Measurements from ENCODE around the gene ATAD1. TPM values are rescaled to one million over a fixed set of nuclear protein-coding genes. Genes with fewer than 3 reads are reported as not detected.

Gene ATAD1
- total and polyA plus RNA-seq, 2 of the 8 experiments (the other 6 are each of a cell fraction or from before 2014, with no cell fraction given) = 8.9 to 35.3 TPM

- FAIRE-seq (no peak), DNase-seq (ENCODE audit: low read depth in 1 of 2, low spot score in 2 of 2) (no peak)
- Histone ChIP-seq H2AK5ac (ENCODE audit: low read depth, low read length) (no peak overlapping the region), H2BK12ac (ENCODE audit: low read depth, low read length) (no peak overlapping the region), H3K14ac (ENCODE audit: insufficient read length) (no peak overlapping the region), H3K23me2 (ENCODE audit: low read depth, low read length) (peaks cover 22% of the 10 kb centered on the region), H3K56ac (replicated peaks; ENCODE audit: insufficient read length, low read depth, low read length) (no peak overlapping the region), H3K9me3 (ENCODE audit: insufficient read depth in 2 of 2, low read depth in 1 of 2, low read length in 1 of 2) (no peaks in the 10 kb centered on the region), H4K5ac (ENCODE audit: insufficient read length, low read depth, low read length) (no peak overlapping the region), H3K4me3 (ENCODE audit: extremely low read depth in 1 of 4, insufficient read depth in 2 of 4, low read depth in 3 of 4, low read length in 4 of 4) (peak overlapping the region; percentile 23 to 94 (median 84); a peak in 7 of 8 replicates), H3K4ac (replicated peaks; ENCODE audit: insufficient read length, low read depth, low read length) (no peak overlapping the region), H2BK20ac (ENCODE audit: low read length) (no peak overlapping the region), H4K91ac (replicated peaks; ENCODE audit: insufficient read length, low read length) (no peak overlapping the region), H3K4me2 (ENCODE audit: insufficient read depth in 1 of 2, low read depth in 2 of 2, low read length in 2 of 2) (peak overlapping the region; percentile 72 to 78; a peak in 3 of 4 replicates), H3K27ac (ENCODE audit: low read depth, low read length) (no peak overlapping the region), H3K79me2 (ENCODE audit: control insufficient read depth in 1 of 2, insufficient read depth in 2 of 2, low read length in 2 of 2) (peaks cover 23 to 74% of the 10 kb centered on the region in 2 experiments), H2BK120ac (replicated peaks; ENCODE audit: low read depth, low read length) (no peak overlapping the region), H4K8ac (ENCODE audit: extremely low read depth, insufficient read depth, low read length) (no peak overlapping the region), H2AFZ (ENCODE audit: low read length) (no peak overlapping the region), H3K4me1 (replicated peaks in 1 of 4; ENCODE audit: control insufficient read depth in 3 of 4, insufficient read depth in 4 of 4, low read length in 3 of 4) (peaks cover 0 to 6% (median 0%) of the 10 kb centered on the region in 4 experiments; a peak in 2 of 7 replicates), H2BK5ac (ENCODE audit: low read depth, low read length) (no peak overlapping the region), H3K27me3 (replicated peaks in 1 of 4; ENCODE audit: control insufficient read depth in 3 of 4, extremely low read depth in 1 of 4, insufficient read depth in 3 of 4, low read length in 3 of 4) (no peaks in the 10 kb centered on the region), H3K18ac (ENCODE audit: extremely low read depth, low read length) (no peak overlapping the region), H3K36me3 (ENCODE audit: control insufficient read depth in 2 of 4, insufficient read depth in 4 of 4, low read length in 3 of 4) (no peaks in the 10 kb centered on the region; a peak in 1 of 8 replicates), H3K9ac (replicated peaks in 1 of 4; ENCODE audit: extremely low read depth in 1 of 4, low read depth in 3 of 4, low read length in 3 of 4) (peak overlapping the region in 1 of 4 experiments; percentile 58; a peak in 1 of 7 replicates), H3K79me1 (ENCODE audit: low read depth, low read length) (no peaks in the 10 kb centered on the region), H2BK15ac (ENCODE audit: low read length) (no peak overlapping the region), H3K23ac (ENCODE audit: insufficient read length) (no peak overlapping the region), H4K20me1 (replicated peaks in 1 of 2; ENCODE audit: control insufficient read depth in 1 of 2, insufficient read depth in 2 of 2, low read length in 2 of 2) (peaks cover 11 to 17% of the 10 kb centered on the region in 2 experiments)
- ChIA-PET POLR2A (ENCODE audit: partially characterized antibody) (no interaction called here), CTCF (ENCODE audit: partially characterized antibody) (interaction anchor here (0.6 kb wide), 1 partner anchor 764 kb away, joined by 3 read pairs; no protein-coding TSS in a partner anchor)
- WGBS, 2 experiments (ENCODE audit: extremely low coverage in 1 of 2, insufficient coverage in 1 of 2, insufficient read length in 1 of 2, insufficient replicate concordance in 2 of 2, low coverage in 1 of 2, low lambda C conversion rate in 2 of 2, missing lambda C conversion rate in 1 of 2) = 81% methylated on average over 3 of the region's 3 CpGs; no CpG with 5 or more reads in 1 of the 2 experiments
- TF ChIP-seq SP1 (IDR thresholded peaks at IDR 0.05; ENCODE audit: low read depth, low read length) (no peak), GTF2F1 (IDR thresholded peaks at IDR 0.05; ENCODE audit: borderline replicate concordance, low read depth, low read length) (no peak), FOSL1 (IDR thresholded peaks at IDR 0.05; ENCODE audit: insufficient read depth, low read depth, low read length) (no peak), SRF (IDR thresholded peaks at IDR 0.05; ENCODE audit: low read depth, low read length) (no peak), HDAC2 (IDR thresholded peaks at IDR 0.05; ENCODE audit: borderline replicate concordance in 1 of 2, low read depth in 2 of 2, low read length in 2 of 2) (no peak), ATF3 (IDR thresholded peaks at IDR 0.05; ENCODE audit: insufficient read depth, low read depth, low read length) (no peak), HDAC6 (IDR thresholded peaks at IDR 0.05; ENCODE audit: low read depth, low read length) (no peak), NRF1 (IDR thresholded peaks at IDR 0.05; ENCODE audit: low read depth, low read length) (no peak), SP4 (IDR thresholded peaks at IDR 0.05; ENCODE audit: low read length) (no peak), CTBP2 (IDR thresholded peaks at IDR 0.05; ENCODE audit: borderline replicate concordance, insufficient read depth, insufficient read length, low read length) (no peak), ZNF274 (IDR thresholded peaks at IDR 0.05; ENCODE audit: borderline replicate concordance, extremely low read depth, low read length) (no peak)
Observed at GRCh38 chr10:87866412-87866974, 48.5 kb upstream of the ATAD1 start.

Data from H1 (cell line).